Tibial nerve (tissue), 4 donors: ENCODE data around the gene HBP1. TPM values are rescaled to one million over a fixed set of nuclear protein-coding genes. Genes with fewer than 3 reads are reported as not detected.
A peak's percentile ranks its signal among the peaks of the same experiment; 100 is the strongest.
"Not testable (repeated sequence)": the region's sequence is repeated elsewhere in the genome, so short reads cannot be mapped to it uniquely, and the experiment has no call there.

Experiments used
- DNase-seq, 2 donors: peaks; one replicate each; pipeline ENCODE4 v3.0.0-alpha.2; 2019; ENCODE audit warnings: low spot score in 2 of 2
- H3K27ac ChIP-seq, 4 donors: fragments of 200-600 bp; sonication (generic) in 3 of 4; one replicate each; pipeline ENCODE4 v1.5.1; 2017 to 2019; ENCODE audit warnings: mild to moderate bottlenecking in 1 of 4
- H3K27me3 ChIP-seq, 2 donors: fragments of 200-600 bp; sonication (generic) in 1 of 2; one replicate each; pipeline versions ENCODE4 v1.5.1 to v1.6.0; 2017 to 2019
- H3K36me3 ChIP-seq, 3 donors: fragments of 200-600 bp; sonication (generic); one replicate each; pipeline ENCODE4 v1.5.1; 2018 to 2019
- H3K4me1 ChIP-seq, 4 donors: fragments of 200-600 bp; sonication (generic) in 3 of 4; one replicate each; pipeline ENCODE4 v1.5.1; 2017 to 2019
- H3K4me3 ChIP-seq, 4 donors: fragments of 200-600 bp; sonication (generic) in 3 of 4; one replicate each; pipeline ENCODE4 v1.5.1; 2017 to 2019; ENCODE audit warnings: mild to moderate bottlenecking in 1 of 4, moderate library complexity in 1 of 4
- H3K9me3 ChIP-seq, 4 donors: fragments of 200-600 bp; sonication (generic) in 3 of 4; one replicate each; pipeline ENCODE4 v1.5.1; 2017 to 2019
- CTCF ChIP-seq, 5 experiments: fragments of 200-600 bp in 3 of 5; fragments of 450-650 bp in 2 of 5; sonication (generic) in 3 of 5; IDR thresholded peaks; one replicate each; pipeline ENCODE4 v1.5.1; 2016 to 2019; ENCODE audit warnings: antibody characterized with exemption in 5 of 5, mild to moderate bottlenecking in 3 of 5, moderate library complexity in 2 of 5
- EP300 ChIP-seq, 2 donors: sonication (generic); formaldehyde crosslinking; IDR thresholded peaks; one replicate each; pipeline ENCODE4 v1.6.1; 2017; ENCODE audit warnings: antibody characterized with exemption in 2 of 2, mild to moderate bottlenecking in 1 of 2
- POLR2A ChIP-seq, 2 donors: fragments of 450-650 bp; IDR thresholded peaks; one replicate each; pipeline ENCODE4 v1.6.1; 2017; ENCODE audit warnings: antibody characterized with exemption in 2 of 2, mild to moderate bottlenecking in 2 of 2, moderate library complexity in 2 of 2
- WGBS, 2 donors: methylation state at CpG; one replicate each; pipeline ENCODE4 v1.1.5; 2018; 5-methylcytosine and 5-hydroxymethylcytosine counted together
- total RNA-seq, 4 donors: library from RNA; depleted of rRNA; stranded (reverse); fragments of >200 nt; gene quantifications; one replicate each; pipeline ENCODE4 v1.1.0, GENCODE V29; 2016

HBP1 gene
- total RNA-seq, 4 donors from 2014 or later, result 78.9 to 157 (median 123) TPM

GRCh38 chr7:107149863-107150262 lies 18.9 kb upstream of the HBP1 start:
- WGBS, 2 donors, result 98 to 99% methylated on average over 1 of the region's 1 CpG
- Histone ChIP-seq H3K4me3 (no peak overlapping the region), H3K36me3 (no peaks in the 10 kb centered on the region), H3K27ac (no peak overlapping the region), H3K9me3 (no peaks in the 10 kb centered on the region), H3K27me3 (no peaks in the 10 kb centered on the region), H3K4me1 (peaks cover 0 to 11% (median 0%) of the 10 kb centered on the region in 4 donors)
- TF ChIP-seq CTCF (IDR thresholded peaks at IDR 0.05) (no peak), EP300 (IDR thresholded peaks at IDR 0.05) (no peak), POLR2A (IDR thresholded peaks at IDR 0.05) (no peak)
- no peak for DNase-seq

GRCh38 chr7:107150375-107151073 lies 18.3 kb upstream of the HBP1 start:
- H3K4me3 ChIP-seq, result no peak overlapping the region
- peak; percentile 34 to 68 (median 60) for TF ChIP-seq CTCF (IDR thresholded peaks at IDR 0.05)
- no peak for TF ChIP-seq EP300 (IDR thresholded peaks at IDR 0.05)
- H3K27me3 ChIP-seq, result no peaks in the 10 kb centered on the region
- peak; percentile 80 to 96 for DNase-seq
- no peaks in the 10 kb centered on the region for H3K9me3 ChIP-seq
- WGBS, 2 donors, result 23 to 26% methylated on average over 4 of the region's 4 CpGs
- no peak overlapping the region for H3K27ac ChIP-seq
- H3K4me1 ChIP-seq, result peaks cover 0 to 11% (median 0%) of the 10 kb centered on the region in 4 donors
- H3K36me3 ChIP-seq, result no peaks in the 10 kb centered on the region

GRCh38 chr7:107151538-107151937 lies 17.3 kb upstream of the HBP1 start:
- H3K4me3 ChIP-seq, result no peak overlapping the region
- H3K4me1 ChIP-seq, result peaks cover 0 to 11% (median 0%) of the 10 kb centered on the region in 4 donors
- H3K27ac ChIP-seq, result no peak overlapping the region
- TF ChIP-seq CTCF (IDR thresholded peaks at IDR 0.05) (no peak), EP300 (IDR thresholded peaks at IDR 0.05) (no peak), POLR2A (IDR thresholded peaks at IDR 0.05) (no peak)
- no peaks in the 10 kb centered on the region for H3K36me3 ChIP-seq
- H3K27me3 ChIP-seq, result no peaks in the 10 kb centered on the region
- 92 to 99% methylated on average over 7 of the region's 7 CpGs for WGBS, 2 donors
- no peaks in the 10 kb centered on the region for H3K9me3 ChIP-seq
- DNase-seq, result no peak

GRCh38 chr7:107152011-107152410 lies 16.8 kb upstream of the HBP1 start:
- no peak for TF ChIP-seq CTCF (IDR thresholded peaks at IDR 0.05)
- no peak for TF ChIP-seq POLR2A (IDR thresholded peaks at IDR 0.05)
- TF ChIP-seq EP300 (IDR thresholded peaks at IDR 0.05), result no peak

GRCh38 chr7:107154826-107155225 lies 14.0 kb upstream of the HBP1 start:
- no peaks in the 10 kb centered on the region for H3K9me3 ChIP-seq
- H3K27ac ChIP-seq, result no peak overlapping the region
- TF ChIP-seq CTCF (IDR thresholded peaks at IDR 0.05), result no peak
- no peak for TF ChIP-seq EP300 (IDR thresholded peaks at IDR 0.05)
- no peak for TF ChIP-seq POLR2A (IDR thresholded peaks at IDR 0.05)
- DNase-seq, result no peak
- H3K4me1 ChIP-seq, result no peaks in the 10 kb centered on the region
- H3K36me3 ChIP-seq, result no peaks in the 10 kb centered on the region
- 94 to 98% methylated on average over 6 of the region's 6 CpGs for WGBS, 2 donors
- no peak overlapping the region for H3K4me3 ChIP-seq
- H3K27me3 ChIP-seq, result no peaks in the 10 kb centered on the region

More at GRCh38 chr7:107152011-107152410, 16.8 kb upstream of the HBP1 start:
- H3K4me1 ChIP-seq, result peaks cover 0 to 11% (median 0%) of the 10 kb centered on the region in 4 donors
- no peak overlapping the region for H3K4me3 ChIP-seq
- H3K9me3 ChIP-seq, result no peaks in the 10 kb centered on the region
- DNase-seq, result no peak
- no peaks in the 10 kb centered on the region for H3K36me3 ChIP-seq
- no peak overlapping the region for H3K27ac ChIP-seq
- H3K27me3 ChIP-seq, result no peaks in the 10 kb centered on the region
- 60 to 80% methylated on average over 4 of the region's 4 CpGs for WGBS, 2 donors

- not testable (repeated sequence) for H3K4me3 ChIP-seq, H3K27me3 ChIP-seq, H3K9me3 ChIP-seq, H3K27ac ChIP-seq, H3K36me3 ChIP-seq, H3K4me1 ChIP-seq, DNase-seq
- WGBS, 2 donors, result 95 to 97% methylated on average over 3 of the region's 3 CpGs
Observed at GRCh38 chr7:107155726-107156125, 13.1 kb upstream of the HBP1 start.
